ENCODE data around the gene ANGPTL3.

ANGPTL3 gene

DNA sequence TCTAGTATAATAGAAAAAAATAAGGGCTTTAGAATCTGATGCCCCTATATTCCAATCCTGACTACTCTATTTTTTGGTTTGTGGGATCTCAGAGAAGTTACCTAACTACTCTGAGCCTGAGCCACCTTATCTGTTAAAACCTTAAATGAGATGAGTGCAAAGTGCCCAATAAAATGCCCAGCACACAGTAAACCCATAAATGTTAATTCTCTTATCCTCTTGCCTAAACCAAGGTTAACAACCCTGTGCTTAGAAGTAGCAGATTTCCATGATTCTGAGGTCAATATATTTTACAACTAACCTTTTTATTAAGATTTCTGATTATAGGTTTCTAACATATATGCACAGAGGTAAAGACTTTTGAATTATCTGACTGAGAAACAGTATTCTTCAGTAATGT lies 55.1 kb downstream of the ANGPTL3 start:
- TF ChIP-seq, protein P1, sequence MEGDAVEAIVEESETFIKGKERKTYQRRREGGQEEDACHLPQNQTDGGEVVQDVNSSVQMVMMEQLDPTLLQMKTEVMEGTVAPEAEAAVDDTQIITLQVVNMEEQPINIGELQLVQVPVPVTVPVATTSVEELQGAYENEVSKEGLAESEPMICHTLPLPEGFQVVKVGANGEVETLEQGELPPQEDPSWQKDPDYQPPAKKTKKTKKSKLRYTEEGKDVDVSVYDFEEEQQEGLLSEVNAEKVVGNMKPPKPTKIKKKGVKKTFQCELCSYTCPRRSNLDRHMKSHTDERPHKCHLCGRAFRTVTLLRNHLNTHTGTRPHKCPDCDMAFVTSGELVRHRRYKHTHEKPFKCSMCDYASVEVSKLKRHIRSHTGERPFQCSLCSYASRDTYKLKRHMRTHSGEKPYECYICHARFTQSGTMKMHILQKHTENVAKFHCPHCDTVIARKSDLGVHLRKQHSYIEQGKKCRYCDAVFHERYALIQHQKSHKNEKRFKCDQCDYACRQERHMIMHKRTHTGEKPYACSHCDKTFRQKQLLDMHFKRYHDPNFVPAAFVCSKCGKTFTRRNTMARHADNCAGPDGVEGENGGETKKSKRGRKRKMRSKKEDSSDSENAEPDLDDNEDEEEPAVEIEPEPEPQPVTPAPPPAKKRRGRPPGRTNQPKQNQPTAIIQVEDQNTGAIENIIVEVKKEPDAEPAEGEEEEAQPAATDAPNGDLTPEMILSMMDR (IDR thresholded peaks at IDR 0.05) = no peak

DNA sequence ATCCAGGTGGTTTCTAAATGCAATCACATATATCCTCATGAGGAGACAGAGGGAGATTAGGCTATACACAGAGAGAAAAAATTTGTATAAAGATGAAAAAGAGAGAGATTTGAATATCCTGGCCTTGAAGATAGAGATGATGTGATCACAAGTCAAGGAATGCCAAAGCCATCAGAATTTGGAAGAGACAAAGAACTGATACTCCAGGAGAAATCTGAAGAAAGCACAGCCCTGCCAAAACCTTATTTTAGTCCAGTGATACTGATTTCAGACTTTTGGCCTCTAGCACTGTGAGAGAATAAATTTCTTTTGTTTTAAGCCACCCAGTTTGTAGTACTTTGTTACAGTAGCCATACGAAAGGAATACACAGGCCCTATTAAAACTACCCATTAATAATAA lies 57.4 kb downstream of the ANGPTL3 start:
- TF ChIP-seq, protein P1 (IDR thresholded peaks at IDR 0.05) = no peak

All from LNCAP (cell line).